Upper lobe of left lung (tissue), 6 donors: Measurements from ENCODE around the gene NCK2. TPM values are rescaled to one million over a fixed set of nuclear protein-coding genes. Genes with fewer than 3 reads are reported as not detected.
A peak's percentile ranks its signal among the peaks of the same experiment; 100 is the strongest.
"Not testable (repeated sequence)": the region's sequence is repeated elsewhere in the genome, so short reads cannot be mapped to it uniquely, and the experiment has no call there.

ENCODE experiments used
- ATAC-seq, 2 donors: fragments of 200-7000 bp; cut with Tn5 transposase; one replicate each; pipeline ENCODE4 v1.9.1; 2022; ENCODE audit warnings: mild to moderate bottlenecking in 2 of 2, moderate library complexity in 2 of 2; ENCODE audit not compliant: low FRiP score in 2 of 2
- DNase-seq, 2 donors: peaks; one replicate each; pipeline ENCODE4 v3.0.0-alpha.2; 2019 to 2020
- H3K27ac ChIP-seq, 4 donors: fragments of 200-600 bp; sonication (generic); one replicate each; pipeline ENCODE4 v1.5.1; 2016 to 2019
- H3K27me3 ChIP-seq, 4 donors: fragments of 200-600 bp; sonication (generic); one replicate each; pipeline ENCODE4 v1.5.1; 2017 to 2019
- H3K36me3 ChIP-seq, 4 donors: fragments of 200-600 bp; sonication (generic); one replicate each; pipeline ENCODE4 v1.5.1; 2016 to 2019
- H3K4me1 ChIP-seq, 4 donors: fragments of 200-600 bp; sonication (generic); one replicate each; pipeline ENCODE4 v1.5.1; 2018 to 2019
- H3K4me3 ChIP-seq, 4 donors: fragments of 200-600 bp; sonication (generic); one replicate each; pipeline ENCODE4 v1.5.1; 2017 to 2019; ENCODE audit warnings: mild to moderate bottlenecking in 2 of 4, moderate library complexity in 1 of 4
- H3K9me3 ChIP-seq, 4 donors: fragments of 200-600 bp; sonication (generic); one replicate each; pipeline ENCODE4 v1.5.1; 2018 to 2019
- CTCF ChIP-seq, 6 experiments: fragments of 450-650 bp in 4 of 6; fragments of 200-600 bp in 2 of 6; sonication (generic) in 2 of 6; IDR thresholded peaks; one replicate each; pipeline ENCODE4 v1.5.1; 2016 to 2019; ENCODE audit warnings: antibody characterized with exemption in 6 of 6
- EP300 ChIP-seq, 4 donors: sonication (generic); formaldehyde crosslinking; IDR thresholded peaks; one replicate each; pipeline ENCODE4 v1.5.1; 2017; ENCODE audit warnings: antibody characterized with exemption in 4 of 4, control low read depth in 2 of 4
- POLR2A ChIP-seq, 4 donors: fragments of 450-650 bp; IDR thresholded peaks; one replicate each; pipeline ENCODE4 v1.5.1; 2016 to 2017; ENCODE audit warnings: antibody characterized with exemption in 4 of 4, mild to moderate bottlenecking in 2 of 4
- POLR2AphosphoS5 ChIP-seq, 2 donors: sonication (generic); formaldehyde crosslinking; IDR thresholded peaks; one replicate each; pipeline ENCODE4 v1.5.1; 2017; ENCODE audit warnings: antibody characterized with exemption in 2 of 2
- WGBS, 2 donors: methylation state at CpG; one replicate each; pipeline ENCODE4 v1.1.5; 2017 to 2018; 5-methylcytosine and 5-hydroxymethylcytosine counted together
- total RNA-seq, 6 donors: library from RNA; depleted of rRNA in 4 of 6; stranded (reverse); fragments of >200 nt in 4 of 6; gene quantifications; one replicate each; pipeline versions ENCODE4 v1.1.0 to v1.2.1, GENCODE V29; 2016 to 2021
- donor health status: DM: no; HTN: no; CAD: no; lungs with moderate emphysema.
- donor health status: DM: no; HTN: yes; CAD: no; lungs with severe emphysema.

NCK2 gene
- total RNA-seq, 6 donors from 2014 or later: 29.3 to 48.6 (median 37.9) TPM

GRCh38 chr2:105756435-105756834 lies 11.7 kb downstream of the NCK2 start:
- H3K27ac ChIP-seq: no peak overlapping the region

GRCh38 chr2:105756865-105757264 lies 12.2 kb downstream of the NCK2 start:
- H3K4me3 ChIP-seq, ATAC-seq, H3K27me3 ChIP-seq, H3K9me3 ChIP-seq, DNase-seq, H3K27ac ChIP-seq, H3K36me3 ChIP-seq: not testable (repeated sequence)
- WGBS, 2 donors: 83 to 93% methylated on average over 10 of the region's 10 CpGs
- peaks cover 34 to 59% (median 36%) of the 10 kb centered on the region in 4 donors for H3K4me1 ChIP-seq

More at GRCh38 chr2:105756435-105756834, 11.7 kb downstream of the NCK2 start:
- Histone ChIP-seq H3K4me3 (no peak overlapping the region), H3K4me1 (peaks cover 30 to 54% (median 33%) of the 10 kb centered on the region in 4 donors), H3K27me3 (no peaks in the 10 kb centered on the region), H3K9me3 (no peaks in the 10 kb centered on the region), H3K36me3 (no peaks in the 10 kb centered on the region)
- TF ChIP-seq CTCF (IDR thresholded peaks at IDR 0.05): no peak
- TF ChIP-seq POLR2A (IDR thresholded peaks at IDR 0.05): no peak
- TF ChIP-seq EP300 (IDR thresholded peaks at IDR 0.05): no peak
- no peak for DNase-seq
- 81 to 92% methylated on average over 4 of the region's 4 CpGs for WGBS, 2 donors
- no peak for ATAC-seq

GRCh38 chr2:105757433-105757832 lies 12.7 kb downstream of the NCK2 start:
- peaks cover 35 to 64% (median 41%) of the 10 kb centered on the region in 4 donors for H3K4me1 ChIP-seq
- no peaks in the 10 kb centered on the region for H3K36me3 ChIP-seq
- H3K27ac ChIP-seq: no peak overlapping the region
- no peak for TF ChIP-seq CTCF (IDR thresholded peaks at IDR 0.05)
- no peak for TF ChIP-seq POLR2A (IDR thresholded peaks at IDR 0.05)
- TF ChIP-seq POLR2AphosphoS5 (IDR thresholded peaks at IDR 0.05): no peak
- no peak for TF ChIP-seq EP300 (IDR thresholded peaks at IDR 0.05)
- DNase-seq (no peak), ATAC-seq (no peak)
- H3K9me3 ChIP-seq: no peaks in the 10 kb centered on the region
- WGBS, 2 donors: 74 to 86% methylated on average over 4 of the region's 4 CpGs
- no peak overlapping the region for H3K4me3 ChIP-seq
- H3K27me3 ChIP-seq: no peaks in the 10 kb centered on the region

GRCh38 chr2:105760191-105760590 lies 15.5 kb downstream of the NCK2 start:
- 85 to 87% methylated on average over 8 of the region's 8 CpGs for WGBS, 2 donors
- TF ChIP-seq POLR2AphosphoS5 (IDR thresholded peaks at IDR 0.05) (no peak), CTCF (IDR thresholded peaks at IDR 0.05) (no peak), EP300 (IDR thresholded peaks at IDR 0.05) (no peak), POLR2A (IDR thresholded peaks at IDR 0.05) (no peak)
- no peaks in the 10 kb centered on the region for H3K27me3 ChIP-seq
- H3K9me3 ChIP-seq: no peaks in the 10 kb centered on the region
- ATAC-seq (no peak), DNase-seq (no peak)
- no peak overlapping the region for H3K4me3 ChIP-seq
- peaks cover 29 to 49% (median 31%) of the 10 kb centered on the region in 4 donors for H3K4me1 ChIP-seq
- H3K27ac ChIP-seq: no peak overlapping the region
- H3K36me3 ChIP-seq: peaks cover 0 to under 1% (median 0%) of the 10 kb centered on the region in 4 donors

- Histone ChIP-seq H3K9me3 (no peaks in the 10 kb centered on the region), H3K27me3 (no peaks in the 10 kb centered on the region), H3K4me1 (peaks cover 23 to 43% (median 25%) of the 10 kb centered on the region in 4 donors), H3K4me3 (no peak overlapping the region), H3K27ac (peak overlapping the region in 1 of 4 donors; percentile 8), H3K36me3 (peaks cover 0 to 2% (median 0%) of the 10 kb centered on the region in 4 donors)
- TF ChIP-seq EP300 (IDR thresholded peaks at IDR 0.05) (no peak), POLR2AphosphoS5 (IDR thresholded peaks at IDR 0.05) (no peak), CTCF (IDR thresholded peaks at IDR 0.05) (no peak), POLR2A (IDR thresholded peaks at IDR 0.05) (no peak)
- ATAC-seq (peak in 1 of 2 donors; percentile 25), DNase-seq (no peak)
- 91 to 93% methylated on average over 12 of the region's 12 CpGs for WGBS, 2 donors
Observed at GRCh38 chr2:105760639-105761337, 16.1 kb downstream of the NCK2 start.
